Coronary artery (tissue), 2 donors: Measurements from ENCODE around the gene CASP12.

Experiments used
- DNase-seq: peaks from one replicate; pipeline ENCODE4 v3.0.0-alpha.2; 2017; ENCODE audit warnings: low spot score
- H3K27ac ChIP-seq, 2 donors: fragments of 200-600 bp; sonication (generic); one replicate each; pipeline ENCODE4 v1.5.1; 2016 to 2019
- H3K4me3 ChIP-seq: fragments of 200-600 bp; sonication (generic); 2 replicates; pipeline ENCODE4 v1.5.1; 2016; ENCODE audit warnings: mild to moderate bottlenecking, moderate library complexity
- TF ChIP-seq, protein P1 (sequence below): fragments of 200-600 bp; sonication (generic); IDR thresholded peaks from one replicate; pipeline ENCODE4 v1.5.1; 2019; ENCODE audit warnings: antibody characterized with exemption

Gene CASP12

DNA sequence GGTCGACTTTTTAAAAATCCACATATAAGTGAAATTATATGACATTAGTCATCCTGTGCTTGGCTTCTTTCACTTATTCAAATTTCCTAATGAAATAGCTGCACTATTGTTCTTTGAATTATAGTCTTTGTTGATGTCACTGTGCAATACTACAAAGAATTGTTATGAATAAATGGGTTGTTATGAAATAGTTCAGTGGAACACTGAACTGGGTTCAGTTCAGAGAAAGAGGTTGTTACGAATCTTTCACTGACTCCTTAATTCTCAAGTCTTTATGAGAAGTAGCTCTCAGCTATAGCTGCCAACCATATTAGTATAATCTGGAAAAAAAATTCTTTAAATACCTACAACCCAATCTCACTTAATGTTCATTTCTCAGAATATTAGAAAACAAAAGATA, 42.3 kb downstream of the CASP12 start:
- TF ChIP-seq, protein P1, sequence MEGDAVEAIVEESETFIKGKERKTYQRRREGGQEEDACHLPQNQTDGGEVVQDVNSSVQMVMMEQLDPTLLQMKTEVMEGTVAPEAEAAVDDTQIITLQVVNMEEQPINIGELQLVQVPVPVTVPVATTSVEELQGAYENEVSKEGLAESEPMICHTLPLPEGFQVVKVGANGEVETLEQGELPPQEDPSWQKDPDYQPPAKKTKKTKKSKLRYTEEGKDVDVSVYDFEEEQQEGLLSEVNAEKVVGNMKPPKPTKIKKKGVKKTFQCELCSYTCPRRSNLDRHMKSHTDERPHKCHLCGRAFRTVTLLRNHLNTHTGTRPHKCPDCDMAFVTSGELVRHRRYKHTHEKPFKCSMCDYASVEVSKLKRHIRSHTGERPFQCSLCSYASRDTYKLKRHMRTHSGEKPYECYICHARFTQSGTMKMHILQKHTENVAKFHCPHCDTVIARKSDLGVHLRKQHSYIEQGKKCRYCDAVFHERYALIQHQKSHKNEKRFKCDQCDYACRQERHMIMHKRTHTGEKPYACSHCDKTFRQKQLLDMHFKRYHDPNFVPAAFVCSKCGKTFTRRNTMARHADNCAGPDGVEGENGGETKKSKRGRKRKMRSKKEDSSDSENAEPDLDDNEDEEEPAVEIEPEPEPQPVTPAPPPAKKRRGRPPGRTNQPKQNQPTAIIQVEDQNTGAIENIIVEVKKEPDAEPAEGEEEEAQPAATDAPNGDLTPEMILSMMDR: no peak
- no peak overlapping the region for H3K27ac ChIP-seq
- H3K4me3 ChIP-seq: no peak overlapping the region
- no peak for DNase-seq

DNA sequence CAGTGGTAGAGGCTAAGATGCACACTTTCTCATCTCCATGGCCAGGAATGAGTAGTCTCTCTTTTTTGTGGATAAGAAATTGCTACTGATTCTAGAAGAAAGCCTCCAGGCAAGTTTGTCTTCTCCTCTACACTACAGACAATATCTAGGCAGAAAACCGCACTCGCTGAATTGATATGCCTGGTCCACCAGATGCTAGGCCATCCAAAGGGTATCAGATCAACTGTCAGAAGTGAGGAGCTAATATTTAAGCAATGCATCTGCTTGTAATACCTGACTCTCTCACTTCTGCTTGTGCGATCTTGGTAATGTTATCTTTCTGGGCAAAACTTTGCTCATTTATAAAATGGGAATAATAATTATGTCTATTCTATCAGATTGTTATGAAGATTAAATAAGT, 45.0 kb downstream of the CASP12 start:
- H3K27ac ChIP-seq: no peak overlapping the region
- TF ChIP-seq, protein P1: no peak
- H3K4me3 ChIP-seq: no peak overlapping the region
- no peak for DNase-seq

GRCh38 chr11:104852811-104853210, 45.4 kb downstream of the CASP12 start:
- DNase-seq: no peak
- no peak overlapping the region for H3K27ac ChIP-seq
- TF ChIP-seq, protein P1: no peak
- H3K4me3 ChIP-seq: no peak overlapping the region

DNA sequence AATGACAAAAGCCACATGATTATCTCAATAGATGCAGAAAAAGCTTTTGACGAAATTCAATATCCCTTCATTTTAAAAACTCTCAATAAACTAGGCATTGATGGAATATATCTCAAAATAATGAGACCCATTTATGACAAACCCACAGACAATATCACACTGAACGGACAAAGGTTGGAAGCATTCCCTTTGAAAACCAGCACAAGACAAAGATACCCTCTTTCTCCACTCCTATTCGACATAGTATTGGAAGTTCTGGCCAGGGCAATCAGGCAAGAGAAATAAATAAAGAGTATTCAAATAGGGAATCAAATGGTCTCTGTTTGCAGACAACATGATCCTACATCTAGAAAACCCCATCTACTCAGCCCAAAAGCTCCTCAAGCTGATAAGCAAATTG, 52.0 kb downstream of the CASP12 start:
- TF ChIP-seq, protein P1: no peak
- DNase-seq: no peak
- H3K27ac ChIP-seq: no peak overlapping the region
- H3K4me3 ChIP-seq: no peak overlapping the region

GRCh38 chr11:104844451-104844850, 53.8 kb downstream of the CASP12 start:
- Histone ChIP-seq H3K27ac (no peak overlapping the region), H3K4me3 (no peak overlapping the region)
- TF ChIP-seq, protein P1: no peak
- DNase-seq: no peak

- TF ChIP-seq, protein P1: no peak
- no peak overlapping the region for H3K4me3 ChIP-seq
- DNase-seq: no peak
- H3K27ac ChIP-seq: no peak overlapping the region
These were observed 55.0 kb downstream of the CASP12 start for GRCh38 chr11:104843150-104843836.

GRCh38 chr11:104841973-104842525, 56.2 kb downstream of the CASP12 start:
- TF ChIP-seq, protein P1: no peak
- H3K4me3 ChIP-seq: no peak overlapping the region
- no peak overlapping the region for H3K27ac ChIP-seq
- DNase-seq: no peak
